GM18511 (cell line): ENCODE data around the gene XPR1.

Experiments used
- ATAC-seq: cut with Tn5 transposase; IDR thresholded peaks from one replicate; pipeline ENCODE4 v1.9.1; 2021; ENCODE audit warnings: mild to moderate bottlenecking, moderate library complexity; ENCODE audit not compliant: unreplicated experiment

XPR1 gene

GRCh38 chr1:180884588-180885300, 252.9 kb downstream of the XPR1 start:
- no peak for ATAC-seq

- no peak for ATAC-seq
Observed at GRCh38 chr1:180886338-180886737, 254.5 kb downstream of the XPR1 start.

GRCh38 chr1:180887841-180888240, 256.0 kb downstream of the XPR1 start:
- ATAC-seq, result no peak

- peak; percentile 91 for ATAC-seq
Observed at GRCh38 chr1:180888870-180889269, 257.0 kb downstream of the XPR1 start.

- peak; percentile 22 for ATAC-seq
Observed at GRCh38 chr1:180889325-180889724, 257.5 kb downstream of the XPR1 start.

GRCh38 chr1:180892272-180892671, 260.4 kb downstream of the XPR1 start:
- ATAC-seq, result no peak

- ATAC-seq, result no peak
Observed at GRCh38 chr1:180892675-180893074, 260.9 kb downstream of the XPR1 start.

- no peak for ATAC-seq
Observed at GRCh38 chr1:180893614-180894013, 261.8 kb downstream of the XPR1 start.

- no peak for ATAC-seq
Observed at GRCh38 chr1:180896161-180896560, 264.3 kb downstream of the XPR1 start.

GRCh38 chr1:180898441-180899219, 266.8 kb downstream of the XPR1 start:
- no peak for ATAC-seq

GRCh38 chr1:180899262-180899661, 267.4 kb downstream of the XPR1 start:
- no peak for ATAC-seq

GRCh38 chr1:180901076-180901990, 269.5 kb downstream of the XPR1 start:
- ATAC-seq, result no peak

- no peak for ATAC-seq
Observed at GRCh38 chr1:180902541-180902940, 270.7 kb downstream of the XPR1 start.

- ATAC-seq, result no peak
Observed at GRCh38 chr1:180905927-180906326, 274.1 kb downstream of the XPR1 start.

GRCh38 chr1:180906511-180906910, 274.7 kb downstream of the XPR1 start:
- no peak for ATAC-seq

- ATAC-seq, result no peak
Observed at GRCh38 chr1:180907313-180908055, 275.7 kb downstream of the XPR1 start.

- ATAC-seq, result no peak
Observed at GRCh38 chr1:180908074-180908765, 276.4 kb downstream of the XPR1 start.

- ATAC-seq, result peak; percentile 43
Observed at GRCh38 chr1:180909005-180909414, 277.2 kb downstream of the XPR1 start.

GRCh38 chr1:180909462-180909976, 277.7 kb downstream of the XPR1 start:
- ATAC-seq, result peak; percentile 52
